HEK293 (cell line): ENCODE data around the gene PLEKHH2.

Experiments used
- CTCF ChIA-PET: fragments of 350-600 bp; formaldehyde crosslinking; extraction: SDS; loops from one replicate; lab custom pipeline; 2021; ENCODE audit warnings: antibody characterized with exemption; lab: Yijun Ruan, JAX
- POLR2A ChIA-PET: fragments of 300-600 bp; formaldehyde crosslinking; extraction: SDS; loops from one replicate; lab custom pipeline; 2020; ENCODE audit warnings: antibody characterized with exemption, inconsistent platforms; lab: Yijun Ruan, JAX
- H3K27ac ChIP-seq: fragments of 200-500 bp; sonication (Bioruptor generic); 2 replicates; pipeline ENCODE4 v1.5.1; 2014; ENCODE audit warnings: low read depth, low read length, control low read depth, inconsistent platforms; ENCODE audit errors: extremely low read depth
- H3K36me3 ChIP-seq, 2 experiments: fragments of 200-500 bp in 1 of 2; sonication (Bioruptor generic) in 1 of 2; 1 replicate in 1 of 2; 2 replicates in 1 of 2; pipeline ENCODE4 v1.5.1; 2014 to 2017; ENCODE audit warnings: inconsistent platforms in 2 of 2, low read length in 2 of 2; ENCODE audit not compliant: control insufficient read depth in 2 of 2, insufficient read depth in 1 of 2
- H3K4me1 ChIP-seq: fragments of 200-500 bp; sonication (Bioruptor generic); 2 replicates; pipeline ENCODE4 v1.5.1; 2014; ENCODE audit warnings: mild to moderate bottlenecking, low read length, inconsistent platforms; ENCODE audit not compliant: control insufficient read depth, insufficient read depth
- H3K4me3 ChIP-seq: 2 replicates; pipeline ENCODE4 v1.5.1; 2011; ENCODE audit warnings: low read depth, mild to moderate bottlenecking, control low read depth, low read length, moderate library complexity
- H3K9me3 ChIP-seq: fragments of 200-500 bp; sonication (Bioruptor generic); 2 replicates; pipeline ENCODE4 v1.5.1; 2014; ENCODE audit warnings: low read depth, low read length, inconsistent platforms; ENCODE audit not compliant: control insufficient read depth, insufficient read depth
- GLIS2 ChIP-seq: fragments of 450-650 bp; formaldehyde crosslinking; IDR thresholded peaks from 2 replicates; pipeline ENCODE4 v1.5.1; 2016; ENCODE audit warnings: missing biosample characterization, missing genetic modification characterization
- MEIS1 ChIP-seq: sonication (generic); formaldehyde crosslinking; IDR thresholded peaks from 2 replicates; pipeline ENCODE4 v1.8.1; 2022; ENCODE audit warnings: missing genetic modification reagents, mild to moderate bottlenecking, borderline replicate concordance
- PBX3 ChIP-seq: sonication (generic); formaldehyde crosslinking; IDR thresholded peaks from 2 replicates; pipeline ENCODE4 v1.8.1; 2022; ENCODE audit warnings: mild to moderate bottlenecking, moderate library complexity, missing genetic modification reagents
- SCRT2 ChIP-seq: fragments of 450-650 bp; formaldehyde crosslinking; IDR thresholded peaks from 2 replicates; pipeline ENCODE4 v1.5.1; 2016; ENCODE audit warnings: missing biosample characterization, missing genetic modification characterization
- ZBTB20 ChIP-seq: fragments of 450-650 bp; formaldehyde crosslinking; IDR thresholded peaks from 2 replicates; pipeline ENCODE4 v1.5.1; 2016; ENCODE audit warnings: missing biosample characterization, missing genetic modification characterization
- ZBTB44 ChIP-seq: fragments of 450-650 bp; IDR thresholded peaks from 2 replicates; pipeline ENCODE4 v1.5.1; 2018; ENCODE audit warnings: missing biosample characterization, mild to moderate bottlenecking, missing genetic modification characterization
- ZIC2 ChIP-seq: fragments of 450-650 bp; formaldehyde crosslinking; IDR thresholded peaks from 2 replicates; pipeline ENCODE4 v1.5.1; 2016; ENCODE audit warnings: missing biosample characterization, missing genetic modification characterization
- ZNF133 ChIP-seq: fragments of 450-650 bp; formaldehyde crosslinking; IDR thresholded peaks from 2 replicates; pipeline ENCODE4 v1.5.1; 2016; ENCODE audit warnings: missing biosample characterization, missing genetic modification characterization
- ZNF138 ChIP-seq: fragments of 450-650 bp; formaldehyde crosslinking; IDR thresholded peaks from 2 replicates; pipeline ENCODE4 v1.5.1; 2016; ENCODE audit warnings: missing biosample characterization, missing genetic modification characterization, borderline replicate concordance
- ZNF146 ChIP-seq: fragments of 450-650 bp; formaldehyde crosslinking; IDR thresholded peaks from 2 replicates; pipeline ENCODE4 v1.5.1; 2016; ENCODE audit warnings: missing biosample characterization, missing genetic modification characterization
- ZNF148 ChIP-seq: fragments of 450-650 bp; formaldehyde crosslinking; IDR thresholded peaks from 2 replicates; pipeline ENCODE4 v1.5.0; 2017; ENCODE audit warnings: missing biosample characterization, missing genetic modification characterization, borderline replicate concordance
- ZNF157 ChIP-seq: fragments of 450-650 bp; formaldehyde crosslinking; IDR thresholded peaks from 2 replicates; pipeline ENCODE4 v1.5.1; 2016; ENCODE audit warnings: missing biosample characterization, missing genetic modification characterization
- ZNF174 ChIP-seq: fragments of 450-650 bp; formaldehyde crosslinking; IDR thresholded peaks from 2 replicates; pipeline ENCODE4 v1.5.0; 2017; ENCODE audit warnings: missing biosample characterization, mild to moderate bottlenecking, missing genetic modification characterization
- ZNF248 ChIP-seq: fragments of 450-650 bp; formaldehyde crosslinking; IDR thresholded peaks from 2 replicates; pipeline ENCODE4 v1.5.1; 2017; ENCODE audit warnings: missing biosample characterization, missing genetic modification characterization
- ZNF335 ChIP-seq: fragments of 450-650 bp; formaldehyde crosslinking; conservative IDR thresholded peaks from 2 replicates; pipeline ENCODE4 v1.5.1; 2016; ENCODE audit warnings: missing biosample characterization, missing genetic modification characterization
- ZNF341 ChIP-seq: fragments of 450-650 bp; formaldehyde crosslinking; IDR thresholded peaks from 2 replicates; pipeline ENCODE4; 2016; ENCODE audit warnings: low read depth, missing biosample characterization, missing genetic modification characterization
- ZNF37A ChIP-seq: fragments of 450-650 bp; IDR thresholded peaks from 2 replicates; pipeline ENCODE4 v1.5.1; 2018; ENCODE audit warnings: missing biosample characterization, missing genetic modification characterization
- ZNF449 ChIP-seq: fragments of 450-650 bp; formaldehyde crosslinking; IDR thresholded peaks from 2 replicates; pipeline ENCODE4 v1.5.1; 2017; ENCODE audit warnings: missing biosample characterization, mild to moderate bottlenecking, missing genetic modification characterization, moderate library complexity
- ZNF48 ChIP-seq: fragments of 450-650 bp; formaldehyde crosslinking; IDR thresholded peaks from 2 replicates; pipeline ENCODE4 v1.5.1; 2016; ENCODE audit warnings: missing biosample characterization, missing genetic modification characterization
- ZNF521 ChIP-seq: fragments of 450-650 bp; formaldehyde crosslinking; IDR thresholded peaks from 2 replicates; pipeline ENCODE4 v1.5.1; 2017; ENCODE audit warnings: missing biosample characterization, mild to moderate bottlenecking, missing genetic modification characterization
- ZNF558 ChIP-seq: fragments of 450-650 bp; formaldehyde crosslinking; IDR thresholded peaks from 2 replicates; pipeline ENCODE4 v1.5.1; 2016; ENCODE audit warnings: missing biosample characterization, missing genetic modification characterization
- ZNF571 ChIP-seq: fragments of 450-650 bp; formaldehyde crosslinking; IDR thresholded peaks from 2 replicates; pipeline ENCODE4 v1.5.0; 2017; ENCODE audit warnings: missing biosample characterization, missing genetic modification characterization
- ZNF623 ChIP-seq: fragments of 450-650 bp; formaldehyde crosslinking; IDR thresholded peaks from 2 replicates; pipeline ENCODE4 v1.5.1; 2016; ENCODE audit warnings: missing biosample characterization, missing genetic modification characterization
- ZNF701 ChIP-seq: fragments of 450-650 bp; formaldehyde crosslinking; IDR thresholded peaks from 2 replicates; pipeline ENCODE4 v1.5.1; 2016; ENCODE audit warnings: missing biosample characterization, missing genetic modification characterization
- ZNF76 ChIP-seq: fragments of 450-650 bp; formaldehyde crosslinking; IDR thresholded peaks from 2 replicates; pipeline ENCODE4; 2016; ENCODE audit warnings: low read depth, missing biosample characterization, missing genetic modification characterization, borderline replicate concordance
- ZNF776 ChIP-seq: fragments of 450-650 bp; formaldehyde crosslinking; IDR thresholded peaks from 2 replicates; pipeline ENCODE4 v1.5.0; 2017; ENCODE audit warnings: missing biosample characterization, missing genetic modification characterization, borderline replicate concordance
- ZNF843 ChIP-seq: fragments of 450-650 bp; formaldehyde crosslinking; IDR thresholded peaks from 2 replicates; pipeline ENCODE4 v1.5.1; 2016; ENCODE audit warnings: missing biosample characterization, missing genetic modification characterization
- ZSCAN16 ChIP-seq: fragments of 450-650 bp; formaldehyde crosslinking; IDR thresholded peaks from 2 replicates; pipeline ENCODE4 v1.5.1; 2016; ENCODE audit warnings: missing biosample characterization, missing genetic modification characterization

The PLEKHH2 gene

GRCh38 chr2:43802135-43802534 is 165.1 kb downstream of the PLEKHH2 start:
- no peaks in the 10 kb centered on the region for H3K9me3 ChIP-seq
- POLR2A ChIA-PET = no interaction called here
- TF ChIP-seq ZNF37A (tag by site-specific recombination) (no peak), ZSCAN16 (tag by site-specific recombination) (no peak), ZNF776 (tag by site-specific recombination) (no peak), ZNF521 (tag by site-specific recombination) (no peak), ZNF138 (tag by site-specific recombination) (no peak), SCRT2 (tag by site-specific recombination) (no peak), ZNF174 (tag by site-specific recombination) (no peak), ZNF558 (tag by site-specific recombination) (no peak), ZNF843 (tag by site-specific recombination) (no peak)
- TF ChIP-seq, all 188 proteins: peak for 0
- Histone ChIP-seq H3K4me1 (0 out of 2 replicates have a peak, but pooled peaks cover 2% of the 10 kb centered on the region), H3K4me3 (no peak overlapping the region), H3K36me3 (peaks cover 10 to 11% of the 10 kb centered on the region in 2 experiments; a peak in 2 of 3 replicates), H3K27ac (no peak overlapping the region)
- CTCF ChIA-PET = interaction anchor here (0.6 kb wide), 1 partner anchor 13 kb away, joined by 4 read pairs; no protein-coding TSS in a partner anchor

GRCh38 chr2:43803113-43803512 is 166.1 kb downstream of the PLEKHH2 start:
- Histone ChIP-seq H3K27ac (no peak overlapping the region), H3K9me3 (no peaks in the 10 kb centered on the region), H3K4me3 (no peak overlapping the region), H3K4me1 (0 out of 2 replicates have a peak, but pooled peaks cover 2% of the 10 kb centered on the region), H3K36me3 (peaks cover 10 to 11% of the 10 kb centered on the region in 2 experiments; a peak in 2 of 3 replicates)
- TF ChIP-seq ZNF623 (tag by site-specific recombination) = no peak
- TF ChIP-seq ZBTB20 (tag by site-specific recombination) = no peak
- no peak for TF ChIP-seq ZIC2
- no peak for TF ChIP-seq ZNF37A (tag by site-specific recombination)
- no peak for TF ChIP-seq MEIS1 (CRISPR knock-in tag)
- no peak for TF ChIP-seq ZBTB44 (tag by site-specific recombination)
- no peak for TF ChIP-seq ZNF843 (tag by site-specific recombination)
- TF ChIP-seq ZNF701 = no peak
- TF ChIP-seq GLIS2 (tag by site-specific recombination) = no peak
- TF ChIP-seq ZNF157 = no peak
- TF ChIP-seq ZNF335 (tag by site-specific recombination) = no peak
- TF ChIP-seq ZNF146 (tag by site-specific recombination) = no peak
- no peak for TF ChIP-seq ZNF48 (tag by site-specific recombination)
- no peak for TF ChIP-seq ZNF133 (tag by site-specific recombination)
- no peak for TF ChIP-seq ZNF571 (tag by site-specific recombination)
- ChIA-PET POLR2A (no interaction called here), CTCF (interaction anchor here (0.7 kb wide), 1 partner anchor 13 kb away, joined by 3 read pairs; no protein-coding TSS in a partner anchor)

GRCh38 chr2:43806719-43807031 is 169.6 kb downstream of the PLEKHH2 start:
- Histone ChIP-seq H3K27ac (no peak overlapping the region), H3K36me3 (peaks cover 10 to 20% of the 10 kb centered on the region in 2 experiments; a peak in 2 of 3 replicates), H3K4me1 (0 out of 2 replicates have a peak, but pooled peaks cover 2% of the 10 kb centered on the region), H3K4me3 (no peak overlapping the region), H3K9me3 (no peaks in the 10 kb centered on the region)
- ChIA-PET POLR2A (no interaction called here), CTCF (interaction anchor here (0.9 kb wide), 1 partner anchor 18 kb away, joined by 4 read pairs; no protein-coding TSS in a partner anchor)
- TF ChIP-seq ZNF76 (tag by site-specific recombination) (no peak), ZNF449 (tag by site-specific recombination) (no peak), ZNF138 (tag by site-specific recombination) (no peak), PBX3 (CRISPR knock-in tag) (no peak), ZNF148 (tag by site-specific recombination) (no peak), ZNF341 (tag by site-specific recombination) (no peak), ZNF248 (no peak)
